HEK293 (cell line): Measurements from ENCODE around the gene KRTAP22-1.

Source experiments
- CTCF ChIA-PET: fragments of 350-600 bp; formaldehyde crosslinking; extraction: SDS; loops from one replicate; lab custom pipeline; 2021; ENCODE audit warnings: antibody characterized with exemption; lab: Yijun Ruan, JAX
- POLR2A ChIA-PET: fragments of 300-600 bp; formaldehyde crosslinking; extraction: SDS; loops from one replicate; lab custom pipeline; 2020; ENCODE audit warnings: antibody characterized with exemption, inconsistent platforms; lab: Yijun Ruan, JAX
- H3K27ac ChIP-seq: fragments of 200-500 bp; sonication (Bioruptor generic); 2 replicates; pipeline ENCODE4 v1.5.1; 2014; ENCODE audit warnings: low read depth, low read length, control low read depth, inconsistent platforms; ENCODE audit errors: extremely low read depth
- H3K36me3 ChIP-seq, 2 experiments: fragments of 200-500 bp in 1 of 2; sonication (Bioruptor generic) in 1 of 2; 1 replicate in 1 of 2; 2 replicates in 1 of 2; pipeline ENCODE4 v1.5.1; 2014 to 2017; ENCODE audit warnings: inconsistent platforms in 2 of 2, low read length in 2 of 2; ENCODE audit not compliant: control insufficient read depth in 2 of 2, insufficient read depth in 1 of 2
- H3K4me1 ChIP-seq: fragments of 200-500 bp; sonication (Bioruptor generic); 2 replicates; pipeline ENCODE4 v1.5.1; 2014; ENCODE audit warnings: mild to moderate bottlenecking, low read length, inconsistent platforms; ENCODE audit not compliant: control insufficient read depth, insufficient read depth
- H3K4me3 ChIP-seq: 2 replicates; pipeline ENCODE4 v1.5.1; 2011; ENCODE audit warnings: low read depth, mild to moderate bottlenecking, control low read depth, low read length, moderate library complexity
- H3K9me3 ChIP-seq: fragments of 200-500 bp; sonication (Bioruptor generic); 2 replicates; pipeline ENCODE4 v1.5.1; 2014; ENCODE audit warnings: low read depth, low read length, inconsistent platforms; ENCODE audit not compliant: control insufficient read depth, insufficient read depth
- GLI2 ChIP-seq: fragments of 450-650 bp; formaldehyde crosslinking; IDR thresholded peaks from 2 replicates; pipeline ENCODE4; 2017; ENCODE audit warnings: missing biosample characterization, missing genetic modification characterization, low read depth, borderline replicate concordance
- GLI4 ChIP-seq: fragments of 450-650 bp; formaldehyde crosslinking; IDR thresholded peaks from 2 replicates; pipeline ENCODE4 v1.5.1; 2016; ENCODE audit warnings: missing biosample characterization, missing genetic modification characterization
- OSR2 ChIP-seq: fragments of 450-650 bp; formaldehyde crosslinking; IDR thresholded peaks from 2 replicates; pipeline ENCODE4 v1.5.1; 2016; ENCODE audit warnings: missing biosample characterization, missing genetic modification characterization
- TCF7L2 ChIP-seq: IDR thresholded peaks from 2 replicates; pipeline ENCODE4 v1.6.1; 2011; ENCODE audit warnings: low read depth, mild to moderate bottlenecking, inconsistent platforms, low read length, moderate library complexity, borderline replicate concordance
- ZBTB48 ChIP-seq: fragments of 450-650 bp; formaldehyde crosslinking; IDR thresholded peaks from 2 replicates; pipeline ENCODE4 v1.5.1; 2016; ENCODE audit warnings: missing biosample characterization, missing genetic modification characterization
- ZBTB7A ChIP-seq: fragments of 450-650 bp; formaldehyde crosslinking; IDR thresholded peaks from 2 replicates; pipeline ENCODE4 v1.5.1; 2016; ENCODE audit warnings: low read depth, missing biosample characterization, missing genetic modification characterization
- ZFP69B ChIP-seq: fragments of 450-650 bp; formaldehyde crosslinking; IDR thresholded peaks from 2 replicates; pipeline ENCODE4 v1.5.1; 2016; ENCODE audit warnings: missing biosample characterization, missing genetic modification characterization
- ZNF114 ChIP-seq: fragments of 450-650 bp; formaldehyde crosslinking; IDR thresholded peaks from 2 replicates; pipeline ENCODE4 v1.5.0; 2017; ENCODE audit warnings: missing biosample characterization, missing genetic modification characterization
- ZNF132 ChIP-seq: fragments of 450-650 bp; formaldehyde crosslinking; IDR thresholded peaks from 2 replicates; pipeline ENCODE4 v1.5.1; 2017; ENCODE audit warnings: missing biosample characterization, missing genetic modification characterization, borderline replicate concordance
- ZNF155 ChIP-seq: fragments of 450-650 bp; formaldehyde crosslinking; IDR thresholded peaks from 2 replicates; pipeline ENCODE4 v1.5.1; 2016; ENCODE audit warnings: missing biosample characterization, missing genetic modification characterization
- ZNF174 ChIP-seq: fragments of 450-650 bp; formaldehyde crosslinking; IDR thresholded peaks from 2 replicates; pipeline ENCODE4 v1.5.0; 2017; ENCODE audit warnings: missing biosample characterization, mild to moderate bottlenecking, missing genetic modification characterization
- ZNF184 ChIP-seq: fragments of 450-650 bp; IDR thresholded peaks from 2 replicates; pipeline ENCODE4 v1.5.1; 2018; ENCODE audit warnings: missing biosample characterization, mild to moderate bottlenecking, missing genetic modification characterization
- ZNF24 ChIP-seq: fragments of 450-650 bp; formaldehyde crosslinking; IDR thresholded peaks from 2 replicates; pipeline ENCODE4 v1.5.1; 2016; ENCODE audit warnings: missing biosample characterization, missing genetic modification characterization
- ZNF292 ChIP-seq: fragments of 450-650 bp; formaldehyde crosslinking; IDR thresholded peaks from 2 replicates; pipeline ENCODE4 v1.5.1; 2016; ENCODE audit warnings: low read depth, missing biosample characterization, missing genetic modification characterization, borderline replicate concordance
- ZNF518A ChIP-seq: fragments of 450-650 bp; formaldehyde crosslinking; conservative IDR thresholded peaks from 2 replicates; pipeline ENCODE4 v1.5.1; 2016; ENCODE audit warnings: low read depth, missing biosample characterization, missing genetic modification characterization
- ZNF521 ChIP-seq: fragments of 450-650 bp; formaldehyde crosslinking; IDR thresholded peaks from 2 replicates; pipeline ENCODE4 v1.5.1; 2017; ENCODE audit warnings: missing biosample characterization, mild to moderate bottlenecking, missing genetic modification characterization
- ZNF549 ChIP-seq: fragments of 450-650 bp; IDR thresholded peaks from 2 replicates; pipeline ENCODE4 v1.5.1; 2018; ENCODE audit warnings: missing biosample characterization, missing genetic modification characterization, mild to moderate bottlenecking, inconsistent platforms, moderate library complexity
- ZNF596 ChIP-seq: fragments of 450-650 bp; IDR thresholded peaks from 2 replicates; pipeline ENCODE4 v1.5.0; 2018; ENCODE audit warnings: missing biosample characterization, mild to moderate bottlenecking, missing genetic modification characterization, moderate library complexity
- ZNF658 ChIP-seq: fragments of 450-650 bp; formaldehyde crosslinking; IDR thresholded peaks from 2 replicates; pipeline ENCODE4; 2016; ENCODE audit warnings: missing biosample characterization, missing genetic modification characterization
- ZSCAN23 ChIP-seq: fragments of 450-650 bp; formaldehyde crosslinking; IDR thresholded peaks from 2 replicates; pipeline ENCODE4 v1.5.1; 2016; ENCODE audit warnings: missing biosample characterization, missing genetic modification characterization
- TF ChIP-seq, protein P1 (sequence below): fragments of 450-650 bp; formaldehyde crosslinking; IDR thresholded peaks from 2 replicates; pipeline ENCODE4 v1.5.1; 2016; ENCODE audit warnings: missing biosample characterization, missing genetic modification characterization, low read depth

The KRTAP22-1 gene

DNA sequence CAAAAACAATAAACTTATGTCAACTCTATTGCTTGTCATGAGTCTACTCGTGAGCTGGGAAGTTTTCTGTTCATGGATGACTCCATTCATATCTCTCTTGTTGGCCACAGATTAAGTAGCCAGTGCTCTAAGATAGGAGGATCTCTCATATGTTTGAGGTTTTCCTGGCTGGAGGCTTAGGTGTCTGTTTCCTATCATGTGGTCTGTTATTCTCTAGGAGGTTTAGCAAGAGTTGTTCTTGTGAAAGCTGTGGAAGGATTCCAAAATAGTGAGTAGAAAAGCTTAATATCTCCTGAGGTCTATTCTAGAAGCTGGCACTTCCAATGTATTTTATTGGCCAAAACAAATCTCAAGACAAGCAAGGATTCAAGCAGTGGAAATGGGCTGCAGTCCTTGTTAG is 28.3 kb downstream of the KRTAP22-1 start:
- ChIA-PET CTCF (no interaction called here), POLR2A (no interaction called here)
- Histone ChIP-seq H3K9me3 (no peaks in the 10 kb centered on the region), H3K36me3 (no peaks in the 10 kb centered on the region), H3K4me3 (no peak overlapping the region), H3K27ac (no peak overlapping the region), H3K4me1 (no peaks in the 10 kb centered on the region)
- TF ChIP-seq ZNF174 (tag by site-specific recombination) (no peak), ZNF292 (tag by site-specific recombination) (no peak), ZNF114 (tag by site-specific recombination) (no peak)

- Histone ChIP-seq H3K4me1 (no peaks in the 10 kb centered on the region), H3K36me3 (no peaks in the 10 kb centered on the region), H3K9me3 (no peaks in the 10 kb centered on the region), H3K27ac (no peak within 1 kb of the TSS), H3K4me3 (no peak within 1 kb of the TSS)
- POLR2A ChIA-PET, result no interaction called here
- TF ChIP-seq ZBTB7A, result no peak
- TF ChIP-seq ZNF658 (tag by site-specific recombination), result no peak
- no peak for TF ChIP-seq ZNF132 (tag by site-specific recombination)
- TF ChIP-seq ZNF155 (tag by site-specific recombination), result no peak
- TF ChIP-seq, protein P1, sequence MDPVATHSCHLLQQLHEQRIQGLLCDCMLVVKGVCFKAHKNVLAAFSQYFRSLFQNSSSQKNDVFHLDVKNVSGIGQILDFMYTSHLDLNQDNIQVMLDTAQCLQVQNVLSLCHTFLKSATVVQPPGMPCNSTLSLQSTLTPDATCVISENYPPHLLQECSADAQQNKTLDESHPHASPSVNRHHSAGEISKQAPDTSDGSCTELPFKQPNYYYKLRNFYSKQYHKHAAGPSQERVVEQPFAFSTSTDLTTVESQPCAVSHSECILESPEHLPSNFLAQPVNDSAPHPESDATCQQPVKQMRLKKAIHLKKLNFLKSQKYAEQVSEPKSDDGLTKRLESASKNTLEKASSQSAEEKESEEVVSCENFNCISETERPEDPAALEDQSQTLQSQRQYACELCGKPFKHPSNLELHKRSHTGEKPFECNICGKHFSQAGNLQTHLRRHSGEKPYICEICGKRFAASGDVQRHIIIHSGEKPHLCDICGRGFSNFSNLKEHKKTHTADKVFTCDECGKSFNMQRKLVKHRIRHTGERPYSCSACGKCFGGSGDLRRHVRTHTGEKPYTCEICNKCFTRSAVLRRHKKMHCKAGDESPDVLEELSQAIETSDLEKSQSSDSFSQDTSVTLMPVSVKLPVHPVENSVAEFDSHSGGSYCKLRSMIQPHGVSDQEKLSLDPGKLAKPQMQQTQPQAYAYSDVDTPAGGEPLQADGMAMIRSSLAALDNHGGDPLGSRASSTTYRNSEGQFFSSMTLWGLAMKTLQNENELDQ (tag by site-specific recombination), result no peak
- no peak for TF ChIP-seq ZBTB48 (tag by site-specific recombination)
- CTCF ChIA-PET, result no interaction called here
These were observed 34.0 kb downstream of the KRTAP22-1 start, which contains the start of gene KRTAP20-2 for GRCh38 chr21:30634906-30635305. Gene KRTAP20-2, plus strand, starts transcription at chr21:30635206. Its CDS starts 58 bp downstream, at chr21:30635264.

DNA sequence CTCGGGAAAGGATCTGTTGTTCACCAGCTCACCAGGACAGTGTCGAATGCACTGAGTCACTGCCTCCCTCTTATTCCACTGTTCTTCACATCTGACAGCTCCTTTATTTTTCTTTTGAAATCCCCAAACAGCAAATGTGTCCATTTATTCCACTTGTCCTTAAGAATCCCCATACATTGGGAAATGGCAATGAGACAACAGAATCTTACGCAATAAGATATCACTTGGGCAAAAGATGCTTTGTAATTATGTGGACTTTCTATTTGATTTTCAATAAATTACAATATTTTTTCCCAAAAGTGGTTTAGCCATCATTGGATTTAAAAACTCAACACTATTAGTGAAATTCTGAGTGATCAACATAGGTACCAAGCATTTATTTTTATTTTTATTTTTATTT is 37.8 kb downstream of the KRTAP22-1 start:
- TF ChIP-seq TCF7L2, result no peak
- no peak for TF ChIP-seq ZNF596 (tag by site-specific recombination)
- TF ChIP-seq ZNF518A (tag by site-specific recombination), result no peak
- no peak for TF ChIP-seq ZFP69B (tag by site-specific recombination)
- no peak for TF ChIP-seq ZSCAN23 (tag by site-specific recombination)
- no peak for TF ChIP-seq GLI2 (tag by site-specific recombination)
- no peak for TF ChIP-seq GLI4 (tag by site-specific recombination)
- TF ChIP-seq ZNF521 (tag by site-specific recombination), result no peak
- no peak for TF ChIP-seq OSR2 (tag by site-specific recombination)
- TF ChIP-seq ZNF24 (tag by site-specific recombination), result no peak
- TF ChIP-seq ZNF549, result no peak
- TF ChIP-seq ZNF184, result no peak
- ChIA-PET POLR2A (no interaction called here), CTCF (interaction anchor here (0.6 kb wide), 1 partner anchor 357 kb away, joined by 3 read pairs; no protein-coding TSS in a partner anchor)
- Histone ChIP-seq H3K9me3 (no peaks in the 10 kb centered on the region), H3K27ac (no peak overlapping the region), H3K4me1 (no peaks in the 10 kb centered on the region), H3K4me3 (no peak overlapping the region), H3K36me3 (no peaks in the 10 kb centered on the region)
